CD4-positive, alpha-beta T cell (primary cell): Measurements from ENCODE around the gene PRKN. TPM values are rescaled to one million over a fixed set of nuclear protein-coding genes. Genes with fewer than 3 reads are reported as not detected.

Experiments
- ATAC-seq: fragments of 200-7000 bp; cut with Tn5 transposase; one replicate; pipeline ENCODE4 v1.10.0; 2022; ENCODE audit warnings: mild to moderate bottlenecking; ENCODE audit not compliant: poor library complexity
- CTCF ChIA-PET: fragments of 350-600 bp; sonication (Branson Sonifier 250); formaldehyde crosslinking; loops from one replicate; lab custom pipeline; 2021; ENCODE audit warnings: antibody characterized with exemption, inconsistent platforms; lab: Charles Lee
- POLR2A ChIA-PET: fragments of 350-600 bp; sonication (Branson Sonifier 250); formaldehyde crosslinking; loops from one replicate; lab custom pipeline; 2021; ENCODE audit warnings: antibody characterized with exemption, inconsistent platforms; lab: Charles Lee
- DNase-seq, 14 experiments: peaks; one replicate each; pipeline ENCODE4 v3.0.0-alpha.2; 2013 to 2020; ENCODE audit warnings: mixed read lengths in 2 of 14
- H3K27ac ChIP-seq, 2 donors: one replicate each; pipeline versions ENCODE4 v1.5.1 to v1.7.0; 2013; ENCODE audit warnings: low read length in 2 of 2, low read depth in 1 of 2, mild to moderate bottlenecking in 1 of 2
- H3K27me3 ChIP-seq, 2 experiments: 1 replicate in 1 of 2; 2 replicates in 1 of 2; pipeline versions ENCODE4 v1.6.1 to v1.7.0; 2013; ENCODE audit warnings: low read length in 2 of 2, control low read depth in 1 of 2, mild to moderate bottlenecking in 1 of 2, moderate library complexity in 1 of 2; ENCODE audit not compliant: insufficient read depth in 2 of 2, control insufficient read depth in 1 of 2
- H3K36me3 ChIP-seq: one replicate; pipeline ENCODE4 v1.6.1; 2013; ENCODE audit warnings: low read length, control low read depth; ENCODE audit not compliant: insufficient read depth
- H3K4me1 ChIP-seq: one replicate; pipeline ENCODE4 v1.6.1; 2013; ENCODE audit warnings: low read length, control low read depth; ENCODE audit not compliant: insufficient read depth
- H3K4me3 ChIP-seq: one replicate; pipeline ENCODE4 v1.5.1; 2013; ENCODE audit warnings: mild to moderate bottlenecking, low read length, moderate library complexity
- H3K9me3 ChIP-seq, 2 experiments: 1 replicate in 1 of 2; 2 replicates in 1 of 2; pipeline versions ENCODE4 v1.6.1 to v1.7.0; 2013; ENCODE audit warnings: low read length in 2 of 2, mild to moderate bottlenecking in 2 of 2, control low read depth in 1 of 2, moderate library complexity in 1 of 2; ENCODE audit not compliant: control insufficient read depth in 1 of 2, insufficient read depth in 1 of 2
- H3K27ac Mint-ChIP-seq: one replicate; pipeline ENCODE4 v1.8.0; 2020; ENCODE audit warnings: mixed read lengths
- H3K27me3 Mint-ChIP-seq: one replicate; pipeline ENCODE4 v1.8.0; 2021; ENCODE audit warnings: mixed read lengths
- H3K36me3 Mint-ChIP-seq: one replicate; pipeline ENCODE4 v1.8.0; 2021; ENCODE audit warnings: low read depth, mixed read lengths
- H3K4me1 Mint-ChIP-seq: one replicate; pipeline ENCODE4 v1.8.0; 2021; ENCODE audit warnings: low read depth, mixed read lengths
- H3K4me3 Mint-ChIP-seq: one replicate; pipeline ENCODE4 v1.8.0; 2020; ENCODE audit warnings: mild to moderate bottlenecking, mixed read lengths
- H3K9me3 Mint-ChIP-seq: one replicate; pipeline ENCODE4 v1.8.0; 2020; ENCODE audit warnings: mixed read lengths
- intact Hi-C, 2 experiments: fragments of 100-400 bp; cut with DNase I in 1 of 2; cut with micrococcal nuclease in 1 of 2; formaldehyde crosslinking; loops; one replicate each; pipeline versions ENCODE4 v1.15.1 to v1.9.0; 2023 to 2025; cut with DNase I, micrococcal nuclease
- total RNA-seq, 174 experiments: library from RNA in 2 of 174; stranded (reverse) in 2 of 174; gene quantifications; one replicate each; pipeline ENCODE4 v1.2.3 and lab custom pipeline; 2021 to 2026
- TF ChIP-seq, protein P1 (sequence below): fragments of 200-600 bp; IDR thresholded peaks from one replicate; pipeline ENCODE4 v1.8.0; 2022; ENCODE audit warnings: antibody characterized with exemption, mild to moderate bottlenecking

The PRKN gene
- total RNA-seq, 2 experiments from 2014 or later, result 5.2 to 5.4 TPM

DNA sequence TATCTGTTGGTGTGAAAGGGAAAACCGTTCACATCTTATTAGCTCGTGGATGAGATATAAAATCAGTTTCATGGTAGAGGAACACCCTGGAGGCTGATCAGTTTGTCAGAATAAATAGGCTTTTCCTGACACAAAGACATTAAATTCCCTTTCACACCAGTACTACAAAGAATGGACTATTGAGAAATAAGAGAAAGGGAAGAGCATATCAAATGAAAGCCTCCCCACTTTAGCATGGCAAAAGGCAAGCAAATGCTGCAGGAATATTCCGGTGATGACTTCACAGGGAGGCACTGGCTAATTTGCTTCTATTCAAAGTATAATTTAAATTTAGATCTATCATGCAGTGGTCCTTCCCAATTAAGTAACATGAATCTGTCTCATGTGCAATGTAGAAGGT lies 1337.8 kb downstream of the PRKN start:
- no peaks in the 10 kb centered on the region for H3K27me3 ChIP-seq
- H3K4me1 ChIP-seq, result peaks cover 5% of the 10 kb centered on the region
- H3K36me3 Mint-ChIP-seq, result no peaks in the 10 kb centered on the region
- TF ChIP-seq, protein P1, sequence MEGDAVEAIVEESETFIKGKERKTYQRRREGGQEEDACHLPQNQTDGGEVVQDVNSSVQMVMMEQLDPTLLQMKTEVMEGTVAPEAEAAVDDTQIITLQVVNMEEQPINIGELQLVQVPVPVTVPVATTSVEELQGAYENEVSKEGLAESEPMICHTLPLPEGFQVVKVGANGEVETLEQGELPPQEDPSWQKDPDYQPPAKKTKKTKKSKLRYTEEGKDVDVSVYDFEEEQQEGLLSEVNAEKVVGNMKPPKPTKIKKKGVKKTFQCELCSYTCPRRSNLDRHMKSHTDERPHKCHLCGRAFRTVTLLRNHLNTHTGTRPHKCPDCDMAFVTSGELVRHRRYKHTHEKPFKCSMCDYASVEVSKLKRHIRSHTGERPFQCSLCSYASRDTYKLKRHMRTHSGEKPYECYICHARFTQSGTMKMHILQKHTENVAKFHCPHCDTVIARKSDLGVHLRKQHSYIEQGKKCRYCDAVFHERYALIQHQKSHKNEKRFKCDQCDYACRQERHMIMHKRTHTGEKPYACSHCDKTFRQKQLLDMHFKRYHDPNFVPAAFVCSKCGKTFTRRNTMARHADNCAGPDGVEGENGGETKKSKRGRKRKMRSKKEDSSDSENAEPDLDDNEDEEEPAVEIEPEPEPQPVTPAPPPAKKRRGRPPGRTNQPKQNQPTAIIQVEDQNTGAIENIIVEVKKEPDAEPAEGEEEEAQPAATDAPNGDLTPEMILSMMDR, result no peak
- no peaks in the 10 kb centered on the region for H3K27me3 Mint-ChIP-seq
- no peak for DNase-seq
- no peaks in the 10 kb centered on the region for H3K9me3 Mint-ChIP-seq
- no peaks in the 10 kb centered on the region for H3K4me1 Mint-ChIP-seq
- H3K4me3 ChIP-seq, result no peak overlapping the region
- POLR2A ChIA-PET, result no interaction called here
- H3K36me3 ChIP-seq, result no peaks in the 10 kb centered on the region
- peaks cover 0 to 4% of the 10 kb centered on the region in 2 experiments for H3K9me3 ChIP-seq
- H3K27ac ChIP-seq, result no peak overlapping the region
- ATAC-seq, result no peak
- H3K27ac Mint-ChIP-seq, result no peak overlapping the region
- intact Hi-C loops, result loop anchor here in 1 of 2 experiments (10.0 kb wide), 1 partner anchor 1345 kb away; no protein-coding TSS in a partner anchor
- no peak overlapping the region for H3K4me3 Mint-ChIP-seq
- CTCF ChIA-PET, result no interaction called here

DNA sequence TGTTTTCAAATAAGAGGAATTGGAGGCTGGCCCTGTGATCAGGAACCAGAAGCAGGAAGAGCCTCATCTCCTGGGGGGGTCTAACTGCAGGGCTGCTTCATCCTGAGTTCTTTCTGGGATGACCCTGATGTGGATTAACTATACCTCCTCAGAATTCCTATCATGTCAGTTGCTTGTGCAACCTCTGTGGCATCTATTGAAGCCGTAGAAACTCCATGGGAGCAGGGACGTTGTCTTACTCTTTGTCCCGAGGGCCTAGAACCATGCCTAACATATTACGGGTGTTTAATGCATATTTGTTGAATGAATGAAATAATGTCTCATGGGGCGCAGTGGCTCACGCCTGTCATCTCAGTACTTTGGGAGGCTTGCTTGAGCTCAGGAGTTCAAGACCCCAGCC lies 1343.6 kb downstream of the PRKN start:
- H3K9me3 Mint-ChIP-seq, result no peaks in the 10 kb centered on the region
- H3K27me3 Mint-ChIP-seq, result no peaks in the 10 kb centered on the region
- POLR2A ChIA-PET, result no interaction called here
- H3K27me3 ChIP-seq, result peaks cover 0 to 2% of the 10 kb centered on the region in 2 experiments
- no peaks in the 10 kb centered on the region for H3K36me3 ChIP-seq
- H3K4me3 ChIP-seq, result no peak overlapping the region
- H3K4me1 ChIP-seq, result no peaks in the 10 kb centered on the region
- no peak overlapping the region for H3K27ac Mint-ChIP-seq
- H3K27ac ChIP-seq, result no peak overlapping the region
- no peaks in the 10 kb centered on the region for H3K4me1 Mint-ChIP-seq
- peaks cover 0 to 4% of the 10 kb centered on the region in 2 experiments for H3K9me3 ChIP-seq
- no peaks in the 10 kb centered on the region for H3K36me3 Mint-ChIP-seq
- CTCF ChIA-PET, result interaction anchor here (1.5 kb wide), 1 partner anchor 10 kb away, joined by 3 read pairs; no protein-coding TSS in a partner anchor
- intact Hi-C loops, result no loop called here
- no peak overlapping the region for H3K4me3 Mint-ChIP-seq
- ATAC-seq, result no peak
- no peak for DNase-seq
- TF ChIP-seq, protein P1, result no peak

DNA sequence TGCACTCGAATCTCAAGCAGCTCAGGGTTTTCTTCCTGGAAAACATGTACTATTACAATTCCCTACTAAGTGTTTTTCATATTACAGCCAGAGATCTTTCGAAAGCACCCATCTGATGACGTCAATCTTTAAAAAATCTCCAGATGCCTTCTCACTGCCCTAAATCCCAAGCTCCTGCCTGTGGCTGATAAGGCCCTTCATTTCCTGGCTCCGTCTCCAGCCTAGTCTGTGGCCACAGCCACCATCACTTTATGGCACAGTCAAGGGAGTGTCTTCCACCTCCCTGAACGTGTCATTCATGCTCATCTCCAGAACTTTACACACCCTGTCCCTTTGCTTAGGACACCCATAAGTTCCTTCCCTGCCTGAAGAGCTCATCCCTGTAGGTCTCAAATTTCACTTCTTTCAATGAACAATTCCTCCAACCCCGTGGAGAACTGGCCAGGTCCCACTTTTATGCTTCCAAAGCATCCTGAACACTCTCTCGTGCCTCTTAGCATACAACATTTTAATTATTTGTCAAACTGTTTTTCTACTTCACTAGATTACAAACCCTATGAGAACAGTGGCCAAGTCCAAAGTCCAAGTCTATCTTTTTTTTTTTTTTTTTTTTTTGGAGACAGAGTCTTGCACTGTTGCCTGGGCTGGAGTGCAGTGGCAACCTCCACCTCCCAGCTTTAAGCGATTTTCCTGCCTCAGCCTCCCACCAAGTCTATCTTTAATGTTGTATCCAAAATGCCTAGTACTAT lies 1347.6 kb downstream of the PRKN start:
- intact Hi-C loops, result no loop called here
- Mint-ChIP-seq H3K9me3 (no peaks in the 10 kb centered on the region), H3K27me3 (no peaks in the 10 kb centered on the region), H3K4me3 (no peak overlapping the region), H3K4me1 (no peaks in the 10 kb centered on the region), H3K36me3 (no peaks in the 10 kb centered on the region), H3K27ac (no peak overlapping the region)
- no peak for DNase-seq
- no peak overlapping the region for H3K27ac ChIP-seq
- CTCF ChIA-PET, result interaction anchor here (1.7 kb wide), 1 partner anchor 9 kb away, joined by 6 read pairs; no protein-coding TSS in a partner anchor
- no peak for ATAC-seq
- no peaks in the 10 kb centered on the region for H3K9me3 ChIP-seq
- H3K4me3 ChIP-seq, result no peak overlapping the region
- H3K27me3 ChIP-seq, result peaks cover 0 to 2% of the 10 kb centered on the region in 2 experiments
- H3K4me1 ChIP-seq, result no peaks in the 10 kb centered on the region
- TF ChIP-seq, protein P1, result no peak
- POLR2A ChIA-PET, result no interaction called here
- H3K36me3 ChIP-seq, result no peaks in the 10 kb centered on the region
